ENCODE results near the gene FUZ.

- TF ChIP-seq TCF7L2 (IDR thresholded peaks at IDR 0.05; ENCODE audit: borderline replicate concordance, low read depth, low read length) (no peak), ZNF626 (tag by site-specific recombination; IDR thresholded peaks at IDR 0.05) (no peak), ZNF449 (tag by site-specific recombination; IDR thresholded peaks at IDR 0.05) (no peak), CTCF (tag by site-specific recombination; IDR thresholded peaks at IDR 0.05) (no peak), ZFP3 (tag by site-specific recombination; IDR thresholded peaks at IDR 0.05; ENCODE audit: low read depth) (no peak), ZNF768 (tag by site-specific recombination; IDR thresholded peaks at IDR 0.05) (no peak), ZNF555 (tag by site-specific recombination; conservative IDR thresholded peaks at IDR 0.05) (no peak), RBAK (tag by site-specific recombination; IDR thresholded peaks at IDR 0.05) (no peak), ZNF416 (tag by site-specific recombination; IDR thresholded peaks at IDR 0.05) (no peak), ZBTB1 (tag by site-specific recombination; IDR thresholded peaks at IDR 0.05) (no peak), KLF16 (tag by site-specific recombination; IDR thresholded peaks at IDR 0.05) (no peak)
These were observed 24.3 kb upstream of the FUZ start for GRCh38 chr19:49837425-49837824.

Measured in HEK293 (cell line).